H1 (cell line): Measurements from ENCODE around the gene DUOXA1. TPM values are rescaled to one million over a fixed set of nuclear protein-coding genes. Genes with fewer than 3 reads are reported as not detected.

Experiments used
- ASH2L ChIP-seq: fragments of 200-600, 300-600 bp; sonication (generic); IDR thresholded peaks from one replicate; pipeline ENCODE4 v1.7.1; 2017; ENCODE audit warnings: low read length
- ATF3 ChIP-seq: IDR thresholded peaks from 2 replicates; pipeline ENCODE4 v1.6.1; 2011; ENCODE audit warnings: low read depth, mild to moderate bottlenecking, low read length; ENCODE audit not compliant: insufficient read depth
- BACH1 ChIP-seq: IDR thresholded peaks from 2 replicates; pipeline ENCODE4 v1.6.1; 2012; ENCODE audit warnings: low read length, improper control_type of control experiment
- CHD1 ChIP-seq: IDR thresholded peaks from 2 replicates; pipeline ENCODE4 v1.6.1; 2012; ENCODE audit warnings: low read depth, low read length, improper control_type of control experiment
- CREB1 ChIP-seq: IDR thresholded peaks from 2 replicates; pipeline ENCODE4 v1.6.1; 2012; ENCODE audit warnings: inconsistent platforms
- E2F6 ChIP-seq: IDR thresholded peaks from 2 replicates; pipeline ENCODE4 v1.6.1; 2012; ENCODE audit warnings: inconsistent platforms
- JUN ChIP-seq: IDR thresholded peaks from 2 replicates; pipeline ENCODE4 v1.6.1; 2011; ENCODE audit warnings: low read depth, mild to moderate bottlenecking, improper control_type of control experiment, low read length
- JUND ChIP-seq: IDR thresholded peaks from 2 replicates; pipeline ENCODE4 v1.6.1; 2011; ENCODE audit warnings: mild to moderate bottlenecking, improper control_type of control experiment, low read length
- KDM1A ChIP-seq: fragments of 200-600, 300-600 bp; sonication (generic); IDR thresholded peaks from 2 replicates; pipeline ENCODE4 v1.7.1; 2016; ENCODE audit warnings: mild to moderate bottlenecking, low read length, borderline replicate concordance
- KDM4A ChIP-seq: IDR thresholded peaks from one replicate; pipeline ENCODE4 v1.7.1; 2012; ENCODE audit warnings: low read depth, mild to moderate bottlenecking, moderate library complexity, low read length, inconsistent platforms; ENCODE audit not compliant: severe bottlenecking
- PHF8 ChIP-seq: fragments of 200-600 bp; sonication (generic); conservative IDR thresholded peaks from 2 replicates; pipeline ENCODE4 v1.7.1; 2012; ENCODE audit warnings: low read depth, mild to moderate bottlenecking, inconsistent platforms, low read length, moderate library complexity
- POLR2A ChIP-seq, 2 experiments: IDR thresholded peaks; 1 replicate in 1 of 2; 2 replicates in 1 of 2; pipeline ENCODE4 v1.6.1; 2011; ENCODE audit warnings: low read depth in 2 of 2, low read length in 2 of 2, mild to moderate bottlenecking in 2 of 2; ENCODE audit errors: control extremely low read depth in 1 of 2
- SIN3A ChIP-seq, 2 experiments: IDR thresholded peaks in 1 of 2; conservative IDR thresholded peaks in 1 of 2; 2 replicates each; pipeline ENCODE4 v1.6.1; 2011 to 2012; ENCODE audit warnings: low read length in 2 of 2, improper control_type of control experiment in 1 of 2, low read depth in 1 of 2, mild to moderate bottlenecking in 1 of 2
- TAF1 ChIP-seq: IDR thresholded peaks from 2 replicates; pipeline ENCODE4 v1.6.1; 2011; ENCODE audit warnings: mild to moderate bottlenecking, low read depth, low read length
- polyA plus RNA-seq, 7 experiments: library from polyadenylated mRNA; depleted of rRNA in 3 of 7; stranded (reverse) in 5 of 7; unstranded in 2 of 7; fragments of >200 nt in 5 of 7; fragments of 200-250 nt in 2 of 7; gene quantifications; 1 replicate in 5 of 7; 2 replicates in 1 of 7; 4 replicates in 1 of 7; pipeline versions ENCODE4 v1.2.1 to v1.2.3, GENCODE V29; 2011 to 2013; ENCODE audit warnings: missing spikeins in 2 of 7, mixed read lengths in 2 of 7
- total RNA-seq: library from RNA; stranded (reverse); fragmentation: NEBNext Ultra II Directional; extraction: Animal tissue kit (Norgen Biotek cat#: 25700); gene quantifications from 2 replicates; pipeline ENCODE4 v1.2.1, GENCODE V29; 2021
- TF ChIP-seq, protein P1 (sequence below): IDR thresholded peaks from 2 replicates; pipeline ENCODE4 v1.6.1; 2012; ENCODE audit warnings: inconsistent platforms

DUOXA1 gene
- total and polyA plus RNA-seq, 2 of the 8 experiments (the other 6 are each of a cell fraction or from before 2014, with no cell fraction given): 0.18 TPM; not detected in 1

GRCh38 chr15:45111390-45112142, 18.1 kb downstream of the DUOXA1 start (continued):
- no peak for TF ChIP-seq ASH2L
- no peak for TF ChIP-seq ATF3
- no peak for TF ChIP-seq BACH1
- TF ChIP-seq POLR2A (IDR thresholded peaks at IDR 0.05; ENCODE audit: control extremely low read depth in 1 of 2, low read depth in 2 of 2, low read length in 2 of 2): no peak
- TF ChIP-seq, protein P1, sequence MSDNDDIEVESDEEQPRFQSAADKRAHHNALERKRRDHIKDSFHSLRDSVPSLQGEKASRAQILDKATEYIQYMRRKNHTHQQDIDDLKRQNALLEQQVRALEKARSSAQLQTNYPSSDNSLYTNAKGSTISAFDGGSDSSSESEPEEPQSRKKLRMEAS: peak; percentile 53; the same call in 1 of the 2 replicates
- TF ChIP-seq JUND: no peak
- peak; percentile 50 for TF ChIP-seq E2F6
- no peak for TF ChIP-seq CHD1
- TF ChIP-seq TAF1: no peak
- no peak for TF ChIP-seq SIN3A (conservative IDR thresholded peaks at IDR 0.05 in 1 of 2, IDR thresholded peaks at IDR 0.05 in 1 of 2; ENCODE audit: low read depth in 1 of 2, low read length in 2 of 2)
- no peak for TF ChIP-seq CREB1
- no peak for TF ChIP-seq PHF8
- TF ChIP-seq JUN: no peak
- TF ChIP-seq KDM1A: no peak
- peak; percentile 51 for TF ChIP-seq KDM4A
